Lung (tissue), 12 donors: Measurements from ENCODE around the gene RRAS. TPM values are rescaled to one million over a fixed set of nuclear protein-coding genes. Genes with fewer than 3 reads are reported as not detected.

ENCODE experiments used
- ATAC-seq: fragments of 200-7000 bp; cut with Tn5 transposase; one replicate; pipeline ENCODE4 v1.9.1; 2020; ENCODE audit warnings: moderate number of reproducible peaks; ENCODE audit not compliant: insufficient read depth, low FRiP score
- DNase-seq, 3 donors: peaks; one replicate each; pipeline ENCODE4 v3.0.0-alpha.2; 2013 to 2017
- H3K27ac ChIP-seq, 2 donors: one replicate each; pipeline ENCODE4 v1.5.1; 2013; ENCODE audit warnings: mild to moderate bottlenecking in 2 of 2, moderate library complexity in 2 of 2, control low read depth in 1 of 2, inconsistent platforms in 1 of 2, low read depth in 1 of 2, low read length in 1 of 2
- H3K27me3 ChIP-seq, 3 donors: one replicate each; pipeline ENCODE4 v1.5.1; 2013; ENCODE audit warnings: low read length in 2 of 3; ENCODE audit not compliant: control insufficient read depth in 3 of 3, insufficient read depth in 3 of 3
- H3K36me3 ChIP-seq, 4 donors: one replicate each; pipeline ENCODE4 v1.5.1; 2013; ENCODE audit warnings: low read length in 4 of 4, mild to moderate bottlenecking in 1 of 4, moderate library complexity in 1 of 4; ENCODE audit not compliant: control insufficient read depth in 4 of 4, insufficient read depth in 4 of 4
- H3K4me1 ChIP-seq, 5 donors: one replicate each; pipeline ENCODE4 v1.5.1; 2013; ENCODE audit warnings: low read length in 5 of 5, mild to moderate bottlenecking in 2 of 5, moderate library complexity in 1 of 5; ENCODE audit not compliant: control insufficient read depth in 5 of 5, insufficient read depth in 5 of 5
- H3K4me3 ChIP-seq: one replicate; pipeline ENCODE4 v1.5.1; 2013; ENCODE audit warnings: mild to moderate bottlenecking, control low read depth, moderate library complexity
- H3K9ac ChIP-seq, 2 donors: one replicate each; pipeline ENCODE4 v1.5.1; 2013; ENCODE audit warnings: low read length in 2 of 2, control low read depth in 1 of 2; ENCODE audit not compliant: insufficient read depth in 1 of 2
- H3K9me3 ChIP-seq, 4 donors: one replicate each; pipeline ENCODE4 v1.5.1; 2013; ENCODE audit warnings: low read length in 3 of 4, mild to moderate bottlenecking in 1 of 4, moderate library complexity in 1 of 4; ENCODE audit not compliant: control insufficient read depth in 4 of 4, insufficient read depth in 3 of 4
- WGBS, 2 donors: extraction: QIAGEN DNeasy Blood & Tissue Kit; methylation state at CpG; one replicate each; pipeline ENCODE4 v1.1.7; 2013; 5-methylcytosine and 5-hydroxymethylcytosine counted together
- polyA plus RNA-seq, 2 donors: library from polyadenylated mRNA; stranded (reverse); fragments of 200-250 nt; gene quantifications; one replicate each; pipeline ENCODE4 v1.2.1, GENCODE V29; 2013
- total RNA-seq, 2 donors: library from RNA; depleted of rRNA in 1 of 2; stranded (reverse); fragments of >200 nt in 1 of 2; gene quantifications; one replicate each; pipeline ENCODE4 v1.2.1, GENCODE V29; 2014 to 2021
- TF ChIP-seq, protein P1 (sequence below): IDR thresholded peaks from 2 replicates; pipeline ENCODE4 v1.5.1; 2012; ENCODE audit warnings: mild to moderate bottlenecking; ENCODE audit errors: control extremely low read depth, extremely low read depth
- donor health status: control.
- donor health status: control.
- donor health status: Bipolar disorder and iron deficiency.
- donor health status: healthy.
- donor health status: DM: yes; HTN: yes; CAD: no.

Gene RRAS
- total and polyA plus RNA-seq, 4 donors: 26.3 to 180 (median 106) TPM

DNA sequence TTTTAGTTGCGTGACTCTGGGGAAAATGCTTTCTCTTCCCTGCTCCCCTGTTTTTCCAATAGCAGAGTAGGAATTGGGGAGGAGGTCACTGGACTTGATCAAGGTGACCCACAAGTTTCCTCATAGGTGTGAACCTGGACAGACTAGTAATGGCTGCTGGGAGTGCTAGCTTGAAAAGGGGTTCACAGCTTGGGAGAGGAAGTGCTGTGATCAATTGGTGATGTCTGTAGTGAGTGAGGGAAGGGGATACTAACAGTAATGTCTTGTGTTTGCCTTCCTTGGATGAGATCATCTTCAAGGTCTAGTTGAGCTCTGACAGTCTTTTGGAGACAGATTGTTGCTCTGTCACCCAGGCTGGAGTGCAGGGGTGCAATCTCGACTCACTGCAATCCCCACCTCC, 27.5 kb upstream of the RRAS start:
- 93 to 98% methylated on average over 2 of the region's 2 CpGs for WGBS, 2 donors
- Histone ChIP-seq H3K4me1 (peaks cover 0 to 21% (median 8%) of the 10 kb centered on the region in 5 donors), H3K36me3 (peaks cover 0 to 9% (median 3%) of the 10 kb centered on the region in 4 donors), H3K9me3 (no peaks in the 10 kb centered on the region), H3K27me3 (no peaks in the 10 kb centered on the region), H3K4me3 (no peak overlapping the region), H3K9ac (no peak overlapping the region), H3K27ac (no peak overlapping the region)
- ATAC-seq (no peak), DNase-seq (no peak)
- TF ChIP-seq, protein P1, sequence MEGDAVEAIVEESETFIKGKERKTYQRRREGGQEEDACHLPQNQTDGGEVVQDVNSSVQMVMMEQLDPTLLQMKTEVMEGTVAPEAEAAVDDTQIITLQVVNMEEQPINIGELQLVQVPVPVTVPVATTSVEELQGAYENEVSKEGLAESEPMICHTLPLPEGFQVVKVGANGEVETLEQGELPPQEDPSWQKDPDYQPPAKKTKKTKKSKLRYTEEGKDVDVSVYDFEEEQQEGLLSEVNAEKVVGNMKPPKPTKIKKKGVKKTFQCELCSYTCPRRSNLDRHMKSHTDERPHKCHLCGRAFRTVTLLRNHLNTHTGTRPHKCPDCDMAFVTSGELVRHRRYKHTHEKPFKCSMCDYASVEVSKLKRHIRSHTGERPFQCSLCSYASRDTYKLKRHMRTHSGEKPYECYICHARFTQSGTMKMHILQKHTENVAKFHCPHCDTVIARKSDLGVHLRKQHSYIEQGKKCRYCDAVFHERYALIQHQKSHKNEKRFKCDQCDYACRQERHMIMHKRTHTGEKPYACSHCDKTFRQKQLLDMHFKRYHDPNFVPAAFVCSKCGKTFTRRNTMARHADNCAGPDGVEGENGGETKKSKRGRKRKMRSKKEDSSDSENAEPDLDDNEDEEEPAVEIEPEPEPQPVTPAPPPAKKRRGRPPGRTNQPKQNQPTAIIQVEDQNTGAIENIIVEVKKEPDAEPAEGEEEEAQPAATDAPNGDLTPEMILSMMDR: no peak

DNA sequence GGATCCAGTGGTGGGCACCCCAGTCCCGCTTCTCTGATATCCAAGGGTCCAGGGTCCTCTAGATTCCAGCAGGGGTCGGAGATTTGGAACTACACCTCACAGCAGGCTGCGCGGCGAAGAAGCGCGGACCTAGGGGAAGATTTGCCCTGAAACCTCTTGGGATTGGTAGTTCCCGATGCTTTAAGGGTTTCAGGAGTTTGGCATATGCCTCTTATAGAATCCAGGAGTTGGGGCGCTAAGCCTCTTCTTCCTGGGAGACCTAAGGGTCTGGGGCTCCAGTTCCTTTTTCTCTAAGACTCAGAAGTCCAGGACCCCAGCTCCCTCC, 26.1 kb upstream of the RRAS start:
- Histone ChIP-seq H3K27ac (no peak overlapping the region), H3K36me3 (peaks cover 0 to 20% (median 7%) of the 10 kb centered on the region in 4 donors), H3K4me3 (peak overlapping the region; percentile 24), H3K4me1 (peaks cover 0 to 16% (median 8%) of the 10 kb centered on the region in 5 donors), H3K27me3 (no peaks in the 10 kb centered on the region), H3K9me3 (no peaks in the 10 kb centered on the region), H3K9ac (peak overlapping the region; percentile 37 to 63)
- WGBS, 2 donors: 0 to 1% methylated on average over 9 of the region's 9 CpGs
- TF ChIP-seq, protein P1: no peak
- ATAC-seq: no peak
- DNase-seq: no peak

DNA sequence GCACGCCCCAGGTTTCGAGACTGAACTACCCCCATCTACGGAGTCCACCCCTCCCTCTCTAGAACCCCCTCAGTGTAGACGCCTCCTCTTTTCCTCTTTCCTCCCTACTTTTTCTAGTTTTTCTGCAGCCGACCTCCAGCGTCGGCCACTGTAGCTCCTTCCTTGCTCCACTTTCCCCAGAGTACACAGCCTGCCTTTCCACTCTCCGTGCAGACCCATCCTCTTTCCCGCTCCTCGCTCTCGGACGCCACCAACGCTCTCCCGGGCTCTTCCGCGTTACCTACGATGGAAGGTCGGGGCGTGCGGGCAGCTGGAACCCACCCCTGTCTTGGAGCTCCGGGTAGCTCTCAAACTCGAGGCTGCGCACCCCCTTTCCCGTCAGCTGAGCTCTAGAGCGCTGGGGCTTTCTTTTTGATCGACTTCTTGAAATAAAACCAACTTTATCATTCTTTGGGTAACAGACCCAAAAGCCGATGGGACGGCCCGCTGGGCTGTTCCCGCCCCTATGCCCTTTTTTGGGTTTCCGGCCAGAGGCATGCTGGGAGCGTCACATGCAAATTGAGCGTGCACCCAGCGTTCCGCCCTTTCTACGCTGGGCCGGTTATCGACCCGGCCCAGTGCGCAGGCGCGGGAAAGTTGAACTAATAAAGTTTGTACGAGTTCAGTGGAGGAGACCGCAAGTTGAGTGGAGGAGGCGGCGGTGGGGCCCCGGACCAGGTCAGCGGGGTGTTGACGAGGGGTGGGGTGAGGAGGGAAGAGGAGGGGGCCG, 25.6 kb upstream of the RRAS start, which contains the start of the genes BCL2L12 and IRF3:
BCL2L12 (plus strand) TSS at position 583 of the 769 bp plus-strand sequence. CDS start 760 bp downstream, outside the sequence.
IRF3 (minus strand) TSS at position 507 of the 769 bp plus-strand sequence. CDS start 1,019 bp downstream, outside the sequence.
- Histone ChIP-seq H3K36me3 (peaks cover 0 to 26% (median 9%) of the 10 kb centered on the region in 4 donors), H3K4me3 (peak within 1 kb of the TSS; percentile 74), H3K4me1 (peaks cover 0 to 16% (median 8%) of the 10 kb centered on the region in 5 donors), H3K27ac (peak within 1 kb of the TSS; percentile 72 to 94), H3K27me3 (no peaks in the 10 kb centered on the region), H3K9ac (peak within 1 kb of the TSS; percentile 63 to 67), H3K9me3 (no peaks in the 10 kb centered on the region)
- DNase-seq (peak; percentile 98), ATAC-seq (peak; percentile 92)
- WGBS, 2 donors: 0 to 1% methylated on average over 50 of the region's 50 CpGs
- TF ChIP-seq, protein P1: no peak
